CD4-positive, alpha-beta memory T cell (primary cell): ENCODE data around the gene DNM1. TPM values are rescaled to one million over a fixed set of nuclear protein-coding genes. Genes with fewer than 3 reads are reported as not detected.

Source experiments
- CTCF ChIA-PET: fragments of 350-600 bp; sonication (Branson Sonifier 250); formaldehyde crosslinking; loops from one replicate; lab custom pipeline; 2021; ENCODE audit warnings: inconsistent platforms; ENCODE audit not compliant: partially characterized antibody; lab: Charles Lee
- POLR2A ChIA-PET: fragments of 350-600 bp; sonication (Branson Sonifier 250); formaldehyde crosslinking; loops from one replicate; lab custom pipeline; 2021; ENCODE audit not compliant: partially characterized antibody; lab: Charles Lee
- DNase-seq, 5 donors: peaks; one replicate each; pipeline versions ENCODE4 v3.0.0 to v3.0.0-alpha.2; 2020 to 2022; ENCODE audit warnings: mixed read lengths in 1 of 5
- H3K27ac ChIP-seq: one replicate; pipeline ENCODE4 v1.7.0; 2013; ENCODE audit warnings: low read depth, low read length
- H3K27me3 ChIP-seq: 2 replicates; pipeline ENCODE4 v1.7.0; 2013; ENCODE audit warnings: mild to moderate bottlenecking, low read length, moderate library complexity; ENCODE audit not compliant: insufficient read depth
- H3K36me3 ChIP-seq: 2 replicates; pipeline ENCODE4 v1.7.0; 2013; ENCODE audit warnings: mild to moderate bottlenecking, low read length, moderate library complexity; ENCODE audit not compliant: insufficient read depth
- H3K4me1 ChIP-seq: 2 replicates; pipeline ENCODE4 v1.7.0; 2013; ENCODE audit warnings: mild to moderate bottlenecking, low read length, moderate library complexity; ENCODE audit not compliant: insufficient read depth
- H3K4me3 ChIP-seq, 2 donors: one replicate each; pipeline ENCODE4 v1.7.0; 2013; ENCODE audit warnings: low read length in 2 of 2, mild to moderate bottlenecking in 1 of 2
- H3K9me3 ChIP-seq, 2 donors: one replicate each; pipeline ENCODE4 v1.7.0; 2013; ENCODE audit warnings: low read length in 2 of 2, control low read depth in 1 of 2; ENCODE audit not compliant: control insufficient read depth in 1 of 2
- H3K27ac Mint-ChIP-seq, 7 donors: one replicate each; pipeline ENCODE4 v1.8.0; 2020 to 2021; ENCODE audit warnings: mixed read lengths in 7 of 7, mild to moderate bottlenecking in 6 of 7, inconsistent platforms in 3 of 7, moderate library complexity in 3 of 7
- H3K27me3 Mint-ChIP-seq, 2 donors: one replicate each; pipeline ENCODE4 v1.8.0; 2020 to 2021; ENCODE audit warnings: mixed read lengths in 2 of 2
- H3K36me3 Mint-ChIP-seq, 2 donors: one replicate each; pipeline ENCODE4 v1.8.0; 2020 to 2021; ENCODE audit warnings: mixed read lengths in 2 of 2, inconsistent platforms in 1 of 2, mild to moderate bottlenecking in 1 of 2
- H3K4me1 Mint-ChIP-seq, 4 donors: one replicate each; pipeline ENCODE4 v1.8.0; 2020 to 2021; ENCODE audit warnings: mixed read lengths in 4 of 4, mild to moderate bottlenecking in 1 of 4
- H3K4me3 Mint-ChIP-seq, 8 donors: one replicate each; pipeline ENCODE4 v1.8.0; 2020 to 2021; ENCODE audit warnings: mixed read lengths in 8 of 8, mild to moderate bottlenecking in 7 of 8, moderate library complexity in 6 of 8, inconsistent platforms in 3 of 8
- H3K9me3 Mint-ChIP-seq, 8 donors: one replicate each; pipeline ENCODE4 v1.8.0; 2020 to 2021; ENCODE audit warnings: mixed read lengths in 8 of 8, mild to moderate bottlenecking in 5 of 8, inconsistent platforms in 3 of 8, moderate library complexity in 1 of 8
- intact Hi-C: fragments of 100-400 bp; cut with micrococcal nuclease; formaldehyde crosslinking; loops from one replicate; pipeline ENCODE4 v1.15.1; 2023
- polyA plus RNA-seq, 2 donors: library from polyadenylated mRNA; unstranded; fragments of 300-500 nt; fragmentation: Illumina TruSeq; gene quantifications; one replicate each; pipeline ENCODE4 v1.2.3, GENCODE V29; 2021
- total RNA-seq, 2 experiments: library from RNA; stranded (reverse); gene quantifications; one replicate each; pipeline ENCODE4 v1.2.3, GENCODE V29; 2021

Gene DNM1
- total and polyA plus RNA-seq, 4 experiments from 2014 or later: 1.4 to 2.2 TPM; not detected in 2

- Mint-ChIP-seq H3K4me3 (peak overlapping the region in 2 of 8 donors; percentile 17 to 27), H3K27me3 (no peaks in the 10 kb centered on the region), H3K9me3 (no peaks in the 10 kb centered on the region), H3K36me3 (peaks cover 2 to 3% of the 10 kb centered on the region in 2 donors), H3K27ac (peak overlapping the region in 1 of 7 donors; percentile 19), H3K4me1 (peaks cover 7 to 28% (median 16%) of the 10 kb centered on the region in 4 donors)
- POLR2A ChIA-PET: no interaction called here
- no peaks in the 10 kb centered on the region for H3K9me3 ChIP-seq
- H3K4me1 ChIP-seq: peaks cover 22% of the 10 kb centered on the region
- peaks cover 4% of the 10 kb centered on the region for H3K36me3 ChIP-seq
- DNase-seq: no peak
- no peaks in the 10 kb centered on the region for H3K27me3 ChIP-seq
- CTCF ChIA-PET: no interaction called here
- H3K27ac ChIP-seq: no peak overlapping the region
- intact Hi-C loops: no loop called here
- no peak overlapping the region for H3K4me3 ChIP-seq
Observed at GRCh38 chr9:128252317-128253139, 49.3 kb downstream of the DNM1 start.

DNA sequence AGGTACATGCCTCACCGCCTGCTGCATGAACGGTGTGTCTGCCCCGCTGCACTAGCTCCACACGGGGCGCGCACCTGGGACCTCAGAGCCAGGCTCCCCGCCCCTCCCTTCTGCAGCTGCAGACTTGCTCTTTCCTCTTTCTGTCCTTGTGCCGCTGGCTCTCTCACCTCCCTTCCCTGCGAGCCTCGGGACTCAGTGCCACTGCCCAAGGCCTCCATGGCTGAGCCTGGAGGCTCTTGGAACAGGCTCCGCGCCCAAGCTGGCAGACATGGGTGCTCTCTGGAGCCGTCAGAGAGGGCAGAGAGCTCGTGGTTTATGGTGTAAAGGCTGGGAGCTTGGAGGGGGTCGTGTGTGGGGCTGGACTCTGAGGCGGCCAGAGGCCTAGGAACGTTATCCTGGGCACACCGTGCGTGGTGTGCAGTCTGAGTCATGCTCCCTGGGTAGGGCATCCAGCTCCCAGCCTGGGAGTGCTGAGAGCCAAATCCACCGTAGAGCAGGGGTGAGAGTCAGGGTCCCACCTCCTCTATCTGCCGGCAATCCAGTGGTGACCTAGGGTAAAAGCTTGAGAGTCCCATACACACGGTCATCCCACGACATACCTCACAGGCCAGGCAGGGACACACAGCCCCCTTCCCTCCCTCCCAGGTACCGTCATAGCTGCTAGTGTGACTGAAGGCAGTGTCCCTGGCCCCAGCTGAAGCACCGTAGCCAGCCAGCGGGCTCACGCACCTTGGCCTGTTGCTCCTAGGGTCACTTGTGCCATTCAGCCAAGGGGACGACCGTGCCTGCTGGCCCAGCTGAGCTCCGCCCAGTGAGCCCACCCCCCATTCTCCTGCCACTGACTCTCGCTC, 50.2 kb downstream of the DNM1 start:
- H3K27me3 ChIP-seq: no peaks in the 10 kb centered on the region
- no peak overlapping the region for H3K27ac ChIP-seq
- H3K4me3 ChIP-seq: no peak overlapping the region
- ChIA-PET CTCF (no interaction called here), POLR2A (no interaction called here)
- no peaks in the 10 kb centered on the region for H3K9me3 ChIP-seq
- H3K27ac Mint-ChIP-seq: no peak overlapping the region
- H3K4me1 Mint-ChIP-seq: peaks cover 7 to 28% (median 16%) of the 10 kb centered on the region in 4 donors
- intact Hi-C loops: no loop called here
- H3K27me3 Mint-ChIP-seq: no peaks in the 10 kb centered on the region
- H3K36me3 ChIP-seq: peaks cover 12% of the 10 kb centered on the region
- H3K4me3 Mint-ChIP-seq: peak overlapping the region in 1 of 8 donors; percentile 17
- no peak for DNase-seq
- H3K9me3 Mint-ChIP-seq: no peaks in the 10 kb centered on the region
- peaks cover 22% of the 10 kb centered on the region for H3K4me1 ChIP-seq
- H3K36me3 Mint-ChIP-seq: peaks cover 6 to 8% of the 10 kb centered on the region in 2 donors

GRCh38 chr9:128253991-128254346, 50.8 kb downstream of the DNM1 start:
- intact Hi-C loops: no loop called here
- H3K4me3 Mint-ChIP-seq: no peak overlapping the region
- CTCF ChIA-PET: interaction anchor here (1.5 to 1.7 kb wide), 2 partner anchors 20 to 31 kb away, joined by 4 to 6 read pairs; no protein-coding TSS in a partner anchor

DNA sequence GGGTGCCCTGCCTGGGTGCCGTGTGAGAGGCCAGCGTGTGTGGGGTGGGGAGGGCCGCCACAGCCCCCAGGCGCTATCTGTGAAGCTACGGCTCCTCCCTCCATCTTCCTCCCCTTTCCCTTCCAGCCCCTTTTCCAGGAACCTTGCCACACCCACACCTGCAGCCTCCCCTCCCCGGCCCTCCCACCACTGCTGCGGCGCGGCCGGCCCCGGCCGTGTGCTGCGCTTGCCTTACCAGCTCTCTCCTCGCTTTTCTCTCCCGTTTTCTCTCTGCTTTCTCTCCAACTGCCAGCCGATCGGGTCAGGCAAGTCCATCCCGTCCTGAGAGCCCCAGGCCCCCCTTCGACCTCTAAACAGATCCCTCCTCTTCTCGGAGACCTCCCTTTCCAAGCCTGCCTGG, 51.2 kb downstream of the DNM1 start:
- peak in 1 of 5 donors; percentile 0 for DNase-seq
- intact Hi-C loops: no loop called here
- ChIA-PET POLR2A (interaction anchor here (0.8 kb wide), 1 partner anchor 14 kb away, joined by 3 read pairs; no protein-coding TSS in a partner anchor), CTCF (interaction anchor here (0.7 to 1.7 kb wide), 5 partner anchors 10 to 108 kb away, joined by 3 to 6 read pairs (median 4); no protein-coding TSS in a partner anchor)
- peaks cover 13 to 17% of the 10 kb centered on the region in 2 donors for H3K36me3 Mint-ChIP-seq
- no peak overlapping the region for H3K4me3 ChIP-seq
- no peak overlapping the region for H3K27ac Mint-ChIP-seq
- H3K27me3 Mint-ChIP-seq: no peaks in the 10 kb centered on the region
- H3K4me1 ChIP-seq: peaks cover 22% of the 10 kb centered on the region
- no peak overlapping the region for H3K4me3 Mint-ChIP-seq
- H3K27ac ChIP-seq: no peak overlapping the region
- no peaks in the 10 kb centered on the region for H3K9me3 ChIP-seq
- no peaks in the 10 kb centered on the region for H3K9me3 Mint-ChIP-seq
- peaks cover 20% of the 10 kb centered on the region for H3K36me3 ChIP-seq
- peaks cover 7 to 28% (median 16%) of the 10 kb centered on the region in 4 donors for H3K4me1 Mint-ChIP-seq
- no peaks in the 10 kb centered on the region for H3K27me3 ChIP-seq

More at GRCh38 chr9:128253991-128254346, 50.8 kb downstream of the DNM1 start:
- peaks cover 16% of the 10 kb centered on the region for H3K36me3 ChIP-seq
- POLR2A ChIA-PET: no interaction called here
- no peaks in the 10 kb centered on the region for H3K9me3 ChIP-seq
- DNase-seq: no peak
- Mint-ChIP-seq H3K4me1 (peaks cover 7 to 28% (median 16%) of the 10 kb centered on the region in 4 donors), H3K9me3 (no peaks in the 10 kb centered on the region), H3K27ac (no peak overlapping the region), H3K36me3 (peaks cover 9 to 13% of the 10 kb centered on the region in 2 donors), H3K27me3 (no peaks in the 10 kb centered on the region)
- no peak overlapping the region for H3K27ac ChIP-seq
- H3K4me1 ChIP-seq: peaks cover 22% of the 10 kb centered on the region
- no peak overlapping the region for H3K4me3 ChIP-seq
- no peaks in the 10 kb centered on the region for H3K27me3 ChIP-seq

DNA sequence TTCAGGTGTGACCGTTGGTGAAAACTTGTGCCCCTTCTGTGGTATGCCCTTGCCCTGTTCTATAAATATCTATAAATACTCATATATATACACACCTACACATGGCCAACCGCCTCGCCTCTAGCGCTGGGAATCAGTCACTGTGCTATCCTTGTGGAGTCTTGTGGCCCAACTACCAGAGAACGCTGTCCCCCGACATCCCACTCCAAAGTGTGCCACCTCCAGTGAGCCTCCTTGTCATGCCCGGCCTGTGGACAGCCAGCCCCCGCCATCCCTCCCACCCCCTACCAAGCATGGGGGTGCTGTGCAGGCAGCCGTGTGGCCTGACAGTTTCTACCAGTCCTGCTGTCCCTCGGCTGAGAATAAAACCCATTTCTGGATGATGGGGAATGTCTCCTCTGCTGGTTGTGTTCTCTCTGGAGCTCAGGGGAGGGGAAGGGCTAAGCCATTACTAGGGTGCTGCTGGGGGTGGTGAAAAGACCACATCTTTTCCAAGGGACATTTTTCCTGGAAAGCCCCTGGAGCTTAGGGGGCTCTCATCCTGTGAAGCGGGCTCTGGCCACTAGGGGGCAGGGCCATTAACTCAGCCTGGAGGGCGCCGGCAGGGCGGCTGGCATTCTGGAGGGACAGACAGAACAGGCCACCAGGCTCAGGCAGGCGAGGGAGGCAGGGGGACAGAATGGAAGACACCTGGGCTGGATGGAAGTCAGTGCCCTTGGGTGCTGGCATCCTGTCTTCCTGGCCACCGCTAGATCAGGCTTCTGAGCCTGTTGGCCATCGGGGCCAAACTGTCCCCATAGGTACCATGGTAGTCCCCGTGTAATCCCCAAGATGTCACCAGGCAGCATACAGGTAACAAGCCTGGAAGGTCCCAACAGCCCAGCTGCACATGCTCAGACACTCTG, 51.9 kb downstream of the DNM1 start:
- Histone ChIP-seq H3K4me1 (peaks cover 16% of the 10 kb centered on the region), H3K9me3 (no peaks in the 10 kb centered on the region), H3K36me3 (peaks cover 28% of the 10 kb centered on the region), H3K4me3 (no peak overlapping the region), H3K27me3 (no peaks in the 10 kb centered on the region), H3K27ac (no peak overlapping the region)
- Mint-ChIP-seq H3K9me3 (no peaks in the 10 kb centered on the region), H3K36me3 (peaks cover 15 to 19% of the 10 kb centered on the region in 2 donors), H3K4me3 (peak overlapping the region in 1 of 8 donors; percentile 39), H3K27me3 (no peaks in the 10 kb centered on the region), H3K4me1 (peaks cover 7 to 21% (median 10%) of the 10 kb centered on the region in 4 donors), H3K27ac (peak overlapping the region in 2 of 7 donors; percentile 57 to 66)
- POLR2A ChIA-PET: interaction anchor here (0.8 kb wide), 1 partner anchor 13 kb away, joined by 3 read pairs; no protein-coding TSS in a partner anchor
- CTCF ChIA-PET: interaction anchor here (0.7 to 1.7 kb wide), 13 partner anchors 8 to 116 kb away, joined by 3 to 6 read pairs (median 4); partner anchors contain the start of genes GOLGA2, SWI5 and URM1
- intact Hi-C loops: loop anchor here (1.0 kb wide), 1 partner anchor 86 kb away; no protein-coding TSS in a partner anchor
- peak; percentile 27 to 50 (median 46) for DNase-seq

DNA sequence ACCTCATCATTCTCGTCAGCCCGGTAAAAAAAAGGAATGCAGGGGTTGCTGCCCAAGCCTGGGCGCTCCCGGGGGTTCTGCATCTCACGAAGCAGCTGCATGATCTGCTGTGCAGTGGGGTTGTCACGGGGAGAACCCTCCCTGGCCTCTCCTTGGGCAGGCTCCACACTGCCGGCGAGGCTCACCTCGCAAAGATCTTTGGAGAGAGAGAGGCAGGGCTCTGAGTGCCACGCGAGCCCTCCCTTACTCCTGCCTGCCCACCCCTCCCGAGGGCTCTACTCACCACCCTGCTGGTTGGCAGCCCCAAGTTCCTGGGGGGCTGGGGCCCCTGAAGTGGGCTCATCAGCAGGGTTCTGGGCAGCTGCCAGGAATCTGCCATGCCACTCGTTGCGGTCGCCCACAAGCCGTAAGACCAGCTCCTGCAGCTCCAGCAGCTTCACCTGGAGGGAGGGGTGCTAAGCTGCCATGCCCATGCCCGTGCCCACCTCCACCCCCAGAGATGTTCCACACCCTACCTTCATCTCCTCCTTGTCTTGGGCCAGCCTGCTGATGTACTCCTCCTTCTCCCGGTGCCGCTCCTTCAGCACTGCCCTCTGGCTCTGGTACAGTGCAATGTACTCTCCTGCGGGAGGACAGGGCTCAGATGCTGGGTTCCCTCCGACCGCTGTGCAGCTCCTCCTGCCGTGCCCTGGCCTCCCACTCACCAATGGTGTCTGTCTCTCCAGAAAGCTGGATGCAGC, 54.1 kb downstream of the DNM1 start:
- H3K4me1 ChIP-seq: no peaks in the 10 kb centered on the region
- H3K9me3 ChIP-seq: no peaks in the 10 kb centered on the region
- H3K4me3 ChIP-seq: no peak overlapping the region
- Mint-ChIP-seq H3K4me1 (peaks cover 0 to 8% (median under 1%) of the 10 kb centered on the region in 4 donors), H3K27ac (peak overlapping the region in 1 of 7 donors; percentile 57), H3K9me3 (no peaks in the 10 kb centered on the region), H3K36me3 (peaks cover 33 to 35% of the 10 kb centered on the region in 2 donors), H3K27me3 (no peaks in the 10 kb centered on the region), H3K4me3 (no peak overlapping the region)
- POLR2A ChIA-PET: no interaction called here
- DNase-seq: peak in 1 of 5 donors; percentile 16
- peaks cover 48% of the 10 kb centered on the region for H3K36me3 ChIP-seq
- H3K27me3 ChIP-seq: no peaks in the 10 kb centered on the region
- CTCF ChIA-PET: no interaction called here
- intact Hi-C loops: no loop called here
- no peak overlapping the region for H3K27ac ChIP-seq
